Muscle of back (tissue), 11 donors: ENCODE data around the gene ARNT2. TPM values are rescaled to one million over a fixed set of nuclear protein-coding genes. Genes with fewer than 3 reads are reported as not detected.
"Not testable (repeated sequence)": the region's sequence is repeated elsewhere in the genome, so short reads cannot be mapped to it uniquely, and the experiment has no call there.

Experiments used
- DNase-seq, 3 donors: peaks; one replicate each; pipeline versions ENCODE4 v3.0.0 to v3.0.0-alpha.2; 2013
- polyA plus RNA-seq, 10 donors: library from polyadenylated mRNA; unstranded; fragments of 120-200 nt; gene quantifications; one replicate each; pipeline ENCODE4 v1.2.1, GENCODE V29; 2013; ENCODE audit not compliant: insufficient read length in 10 of 10

ARNT2 gene
- polyA plus RNA-seq, 10 donors: 6.8 to 10.0 (median 8.0) TPM

DNA sequence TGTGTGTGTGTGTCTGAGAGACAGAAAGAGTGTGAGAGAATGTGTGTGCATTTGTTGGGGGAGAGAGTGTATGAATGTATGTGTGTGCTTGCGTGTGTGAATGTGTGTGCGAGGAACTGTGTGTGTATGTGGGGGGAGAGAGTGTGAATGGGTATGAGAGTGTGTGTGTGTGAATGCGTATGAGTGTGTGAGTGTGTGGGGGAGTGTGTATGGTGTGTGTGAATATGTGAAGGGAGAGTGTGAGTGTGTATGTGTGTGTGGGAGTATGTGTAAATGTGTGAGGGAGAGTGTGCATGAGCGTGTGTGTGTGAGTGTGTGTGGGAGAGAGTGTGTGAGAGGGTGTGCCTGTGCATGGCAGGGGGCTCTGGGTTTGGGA is 211.2 kb downstream of the ARNT2 start:
- DNase-seq: no peak

DNA sequence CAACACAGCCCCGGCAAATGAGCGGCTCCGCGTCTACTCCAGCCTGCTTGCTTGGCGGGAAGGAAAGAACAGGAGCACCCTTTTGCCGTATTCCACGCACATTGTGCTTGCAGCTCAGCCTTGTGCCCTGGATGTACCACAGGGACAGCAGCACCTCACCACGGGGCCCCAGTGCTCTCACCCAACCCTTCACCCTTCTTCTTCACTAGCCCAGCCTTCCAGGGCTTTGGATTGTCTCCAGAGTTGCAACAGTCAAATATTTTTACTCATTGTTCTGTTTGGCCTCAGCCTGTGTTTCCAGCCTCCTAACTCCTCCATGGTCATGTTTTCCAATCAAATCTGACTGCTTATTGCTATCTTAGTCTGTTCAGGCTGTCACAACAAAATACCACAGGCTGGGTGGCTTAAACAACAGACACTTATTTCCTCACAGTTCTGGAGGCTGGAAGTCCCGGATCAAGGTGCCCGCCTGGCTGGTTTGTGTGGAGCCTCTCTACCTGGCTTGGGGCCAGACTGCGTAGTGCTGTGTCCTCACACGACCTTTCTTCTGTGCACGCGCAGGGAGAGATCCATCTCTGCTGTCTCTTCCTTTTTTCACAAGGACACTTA is 211.7 kb downstream of the ARNT2 start:
- DNase-seq: peak; percentile 9 to 24 (median 17)

DNA sequence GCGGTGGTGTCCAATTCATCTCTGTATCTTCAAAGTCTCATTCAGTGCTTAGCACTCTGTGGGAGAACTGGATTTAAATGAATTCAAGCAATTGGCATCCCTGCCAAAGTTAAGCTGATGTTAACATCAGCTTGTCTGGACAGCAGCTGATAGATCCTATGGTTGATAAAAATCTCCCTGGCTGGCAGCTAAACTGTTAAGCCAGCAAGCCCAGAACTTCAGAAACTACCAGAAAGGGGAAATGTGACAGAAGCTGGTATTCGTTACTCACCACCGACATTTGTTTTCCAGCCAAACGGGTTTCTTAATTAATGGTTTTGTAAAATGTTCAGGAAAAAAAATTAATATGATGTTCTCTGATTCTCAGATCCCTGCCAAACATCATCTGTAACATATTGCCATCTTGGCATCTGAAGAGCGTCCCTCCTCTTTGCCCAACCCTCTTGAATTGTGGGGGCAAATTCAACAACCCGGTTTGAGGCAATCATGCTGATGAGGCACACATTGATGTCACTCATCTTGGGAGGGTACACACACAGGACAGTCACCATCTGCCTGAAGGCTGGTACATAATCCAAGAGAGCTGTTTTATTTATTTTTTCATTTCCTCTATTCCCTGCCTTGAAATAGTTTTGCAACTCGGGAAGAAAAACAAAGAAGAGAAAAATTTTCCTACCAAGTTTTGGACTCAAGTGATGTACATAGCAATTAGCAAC is 214.7 kb downstream of the ARNT2 start:
- no peak for DNase-seq

DNA sequence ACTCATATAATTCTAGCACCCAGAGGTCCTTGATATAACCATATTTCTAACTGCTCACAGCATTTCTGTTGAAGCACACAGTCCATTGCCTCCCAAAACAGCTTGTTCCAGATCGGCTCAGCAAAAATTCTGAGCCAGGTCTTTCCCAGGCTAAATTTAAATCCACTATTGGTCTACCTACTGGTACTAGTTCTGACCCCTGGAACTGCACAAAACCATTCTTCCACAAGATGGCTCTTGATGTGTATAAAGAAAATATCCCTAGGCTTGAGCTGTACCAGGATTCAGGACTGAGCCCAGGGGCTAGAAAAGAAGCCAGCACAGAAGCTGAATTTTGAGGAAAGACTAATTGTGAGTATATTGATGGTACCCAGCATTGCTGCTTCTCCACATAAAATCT is 215.5 kb downstream of the ARNT2 start:
- DNase-seq: no peak

DNA sequence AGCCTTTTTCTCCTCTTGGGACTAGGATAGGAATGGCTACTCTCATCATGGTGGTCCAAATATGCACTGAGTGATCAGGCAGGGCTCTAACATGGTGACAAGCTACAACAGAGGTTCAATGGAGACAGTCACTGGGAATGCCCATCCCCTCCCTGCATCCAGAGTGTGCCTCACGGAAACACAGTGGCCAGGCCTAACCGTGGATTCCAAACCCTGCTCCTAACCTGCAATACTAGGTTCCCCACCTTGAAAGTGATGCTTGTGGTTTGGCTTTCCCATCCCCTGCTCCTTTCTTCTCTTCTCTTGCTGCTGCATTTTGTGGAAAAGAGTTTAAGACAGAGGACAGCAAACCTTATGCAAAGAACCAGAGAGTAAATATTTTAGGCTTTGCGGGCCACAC is 216.0 kb downstream of the ARNT2 start:
- no peak for DNase-seq

DNA sequence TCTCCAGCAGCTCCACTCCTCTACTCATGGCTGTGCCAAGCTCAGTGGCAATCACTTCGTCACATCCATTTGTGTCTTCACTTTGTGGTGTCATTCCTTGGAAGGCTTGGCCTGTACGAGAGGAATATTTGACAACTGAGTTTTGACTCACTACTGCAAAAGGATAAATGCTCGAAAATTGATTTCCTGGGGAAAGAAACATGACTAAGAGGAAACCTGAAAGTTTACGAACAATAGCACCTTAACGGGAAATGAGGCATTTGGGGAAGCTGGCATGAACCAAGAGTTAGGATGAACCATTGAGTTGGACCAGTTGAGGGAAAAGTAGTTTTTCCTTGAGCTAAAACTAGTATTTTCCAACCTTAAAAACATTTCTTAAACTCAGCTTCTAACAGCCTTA is 216.7 kb downstream of the ARNT2 start:
- DNase-seq: no peak

DNA sequence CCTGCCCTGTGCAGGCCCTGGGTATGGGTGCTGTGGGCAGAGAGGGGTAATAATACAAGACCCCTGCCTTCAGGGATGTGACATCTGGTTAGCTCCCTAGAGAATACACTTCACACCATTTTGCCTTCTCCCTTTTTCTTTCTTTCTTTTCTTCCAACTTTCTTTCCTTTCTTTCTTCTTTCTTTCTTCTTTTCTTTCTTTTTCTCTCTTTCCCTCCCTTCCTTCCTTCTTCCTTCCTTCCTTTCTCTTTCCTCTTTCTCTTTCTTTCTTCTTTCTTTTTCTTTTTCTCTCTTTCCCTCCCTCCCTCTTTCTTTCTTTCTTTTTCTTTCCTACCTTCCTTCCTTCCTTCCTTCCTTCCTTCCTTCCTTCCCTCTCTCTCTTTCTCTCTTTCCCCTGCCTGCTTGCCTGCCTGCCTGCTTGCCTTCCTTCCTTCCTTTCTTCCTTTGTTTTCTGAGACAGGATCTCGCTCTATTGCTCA is 222.5 kb downstream of the ARNT2 start:
- no peak for DNase-seq

DNA sequence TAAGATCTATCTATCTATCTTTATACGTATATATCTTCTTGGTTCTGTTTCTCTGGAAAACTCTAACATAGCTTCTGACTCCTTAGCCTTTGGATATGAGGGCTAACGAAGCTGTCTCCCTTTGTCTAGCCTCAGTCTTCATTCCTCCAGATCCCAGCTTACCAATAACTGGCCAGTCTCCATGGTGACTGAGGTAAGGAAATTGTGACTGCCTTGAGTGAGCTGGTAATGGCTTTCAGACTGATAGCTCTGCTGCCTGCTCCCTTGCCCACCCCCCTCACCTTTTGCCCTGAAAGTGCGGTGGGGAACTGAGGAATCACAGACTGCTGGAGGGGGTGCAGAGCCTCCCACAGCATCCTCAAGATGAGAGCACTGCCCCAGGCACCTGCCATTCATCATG is 225.2 kb downstream of the ARNT2 start:
- no peak for DNase-seq

DNA sequence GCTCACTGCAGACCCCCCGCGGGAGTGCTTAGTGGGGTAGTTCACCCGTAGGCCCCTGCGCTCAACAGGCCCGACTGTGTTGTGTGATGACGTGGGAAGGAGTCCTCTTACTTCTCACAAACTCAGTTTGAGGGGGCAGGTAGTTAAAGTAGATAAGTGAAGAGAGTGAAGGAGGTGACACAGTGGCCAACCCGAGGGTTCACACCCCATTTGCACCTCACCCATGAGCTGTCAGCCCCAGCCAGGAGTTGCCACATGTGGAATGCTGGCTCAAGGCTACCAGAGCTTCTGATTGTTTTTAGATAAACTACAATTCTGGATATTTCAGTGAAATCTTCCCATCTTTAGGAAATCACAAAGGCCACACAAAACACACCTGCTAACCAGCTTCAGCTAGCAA is 226.8 kb downstream of the ARNT2 start:
- no peak for DNase-seq

DNA sequence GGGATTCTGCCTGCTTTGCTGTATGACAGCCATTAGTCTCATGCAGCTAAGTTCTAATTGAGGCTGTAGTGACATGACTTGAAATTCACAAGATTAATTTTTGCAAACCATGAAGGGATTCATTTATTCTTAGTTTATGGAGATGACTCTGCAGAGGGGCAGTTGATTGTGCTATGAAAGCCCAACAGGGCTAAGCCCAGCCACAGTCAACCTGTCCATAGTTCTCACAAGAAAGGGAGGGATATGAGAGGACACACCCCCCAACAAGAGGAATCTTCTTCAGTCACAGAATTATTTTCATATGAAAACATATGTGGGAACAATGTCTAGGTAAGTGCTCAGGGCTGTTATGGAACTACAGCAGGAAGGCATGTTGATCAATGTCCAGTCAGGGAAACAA is 229.0 kb downstream of the ARNT2 start:
- no peak for DNase-seq

DNA sequence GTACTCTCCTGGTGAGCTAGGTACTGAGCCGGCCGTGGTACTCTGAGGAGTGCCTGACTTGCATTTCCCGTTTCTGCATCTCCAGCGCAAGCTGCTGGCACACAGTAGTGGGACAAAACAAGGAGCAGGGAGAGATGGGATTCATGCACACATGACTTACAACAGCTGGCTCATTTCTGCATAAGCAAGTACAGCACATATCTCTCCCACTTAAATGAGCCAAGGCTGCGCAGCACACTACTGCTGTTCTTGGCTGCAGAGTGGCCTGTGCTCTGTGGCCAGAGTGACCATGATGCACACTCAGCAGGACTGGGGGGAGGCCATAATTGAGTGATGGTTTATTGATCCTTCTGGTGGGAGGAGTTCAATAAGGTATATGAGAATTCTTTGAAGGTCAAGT is 231.8 kb downstream of the ARNT2 start:
- no peak for DNase-seq

DNA sequence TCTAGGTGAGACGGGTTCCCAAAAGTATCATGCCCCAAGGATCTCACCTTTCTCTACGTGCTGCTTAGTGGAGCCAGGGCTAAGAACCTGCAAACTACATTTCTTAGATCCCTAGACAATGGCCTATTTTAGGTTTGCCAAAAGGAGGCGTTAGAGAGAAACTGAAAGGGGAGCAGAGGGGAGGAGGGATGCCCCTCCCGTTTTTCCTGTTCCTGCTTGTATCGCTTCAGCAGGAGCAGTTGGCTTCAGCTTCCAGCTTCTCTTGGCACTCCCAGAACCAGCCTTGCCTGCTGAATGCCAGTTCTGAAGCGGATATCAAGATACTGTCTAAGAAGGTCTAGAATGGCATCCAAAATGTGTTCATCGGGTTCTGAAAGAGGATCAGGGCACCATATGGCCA is 232.5 kb downstream of the ARNT2 start:
- DNase-seq: no peak

DNA sequence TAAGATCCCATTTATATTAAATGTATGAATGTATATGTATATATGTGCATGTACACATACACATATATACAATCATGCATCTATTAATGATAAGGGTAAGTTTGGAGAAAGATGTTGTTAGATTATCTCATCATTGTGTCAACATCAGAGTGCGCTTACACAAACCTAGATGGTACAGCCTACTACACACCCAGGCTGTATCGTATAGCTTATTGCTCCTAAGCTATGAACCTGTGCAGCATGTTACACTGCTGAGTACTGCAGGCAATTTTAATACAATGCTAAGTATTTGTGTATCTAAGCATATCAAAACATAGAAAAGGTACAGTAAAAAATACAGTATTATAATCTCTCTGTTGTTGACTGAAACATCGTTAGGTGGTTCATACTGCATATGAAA is 233.6 kb downstream of the ARNT2 start:
- DNase-seq: no peak

DNA sequence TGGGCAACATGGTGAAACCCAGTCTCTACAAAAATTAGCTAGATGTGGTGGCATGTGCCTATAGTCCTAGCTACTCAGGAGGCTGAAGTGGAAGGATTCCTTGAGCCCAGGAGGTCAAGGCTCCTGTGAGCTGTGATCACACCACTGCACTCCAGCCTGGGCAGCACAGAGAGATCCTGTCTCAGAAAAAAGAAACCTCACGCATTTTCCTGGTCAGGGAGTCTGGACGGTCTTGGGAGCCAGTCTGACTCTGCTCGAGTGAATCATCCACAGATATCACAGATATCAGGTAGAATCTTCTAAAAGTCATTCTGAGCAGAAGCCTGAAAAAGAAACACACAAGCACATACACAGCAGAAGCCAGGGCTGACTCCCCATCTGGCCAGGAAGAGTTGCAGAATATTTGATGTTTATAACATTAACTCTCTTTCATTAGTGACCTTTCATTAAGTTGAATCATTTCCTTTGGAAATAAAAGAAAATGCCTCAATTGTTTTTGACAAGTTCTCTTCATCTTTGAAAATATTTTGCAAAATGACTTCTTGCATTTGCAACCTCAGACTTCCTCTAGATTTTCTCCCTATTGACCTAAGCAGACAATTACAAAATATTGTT is 234.5 kb downstream of the ARNT2 start:
- DNase-seq: no peak

DNA sequence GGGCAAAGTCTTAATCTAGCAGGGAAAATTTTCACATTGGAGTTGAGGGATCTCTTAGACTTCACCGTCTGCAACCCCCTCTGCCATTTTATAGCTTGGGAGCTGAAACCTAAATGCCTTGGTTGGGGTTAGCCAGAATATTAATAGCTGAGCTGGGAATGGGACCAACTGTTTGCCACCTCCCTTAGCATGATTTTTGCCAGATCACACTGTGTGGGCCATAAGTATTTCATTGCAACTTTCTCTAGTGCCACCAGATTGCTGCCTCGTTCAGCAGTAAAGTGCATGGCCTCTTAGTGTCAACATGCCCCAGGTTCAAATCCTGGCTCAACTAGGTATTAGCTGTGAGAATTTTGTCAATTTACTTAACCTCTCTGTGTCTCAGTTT is 235.0 kb downstream of the ARNT2 start:
- DNase-seq: no peak

DNA sequence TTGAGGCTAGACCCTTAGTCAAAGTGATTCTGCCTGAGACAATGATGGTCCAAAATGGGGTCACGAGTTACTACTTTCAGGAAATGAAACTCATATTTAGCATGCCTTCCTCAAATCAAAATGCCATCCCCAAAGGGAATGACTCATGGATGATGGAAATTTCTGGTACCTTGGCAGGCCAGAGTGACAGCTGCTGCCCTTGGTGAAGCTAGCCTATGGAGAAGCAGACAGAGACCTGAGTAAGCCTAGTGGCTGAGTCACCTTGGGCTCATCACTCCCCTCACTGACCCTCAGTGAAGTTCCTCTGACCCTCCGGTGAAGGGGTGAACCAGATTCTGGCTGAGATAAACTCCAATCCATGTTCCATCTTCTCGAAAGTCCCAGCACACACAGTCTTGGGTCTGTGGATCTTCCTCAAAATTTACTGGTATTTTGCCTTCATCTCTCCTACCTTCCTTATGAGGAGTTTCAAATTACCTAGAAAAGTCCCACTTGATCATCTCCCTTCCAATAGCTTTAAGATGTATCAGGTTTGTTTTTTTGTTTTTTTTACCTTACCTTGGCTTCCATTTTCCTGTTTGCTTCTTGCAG is 236.4 kb downstream of the ARNT2 start:
- no peak for DNase-seq

DNA sequence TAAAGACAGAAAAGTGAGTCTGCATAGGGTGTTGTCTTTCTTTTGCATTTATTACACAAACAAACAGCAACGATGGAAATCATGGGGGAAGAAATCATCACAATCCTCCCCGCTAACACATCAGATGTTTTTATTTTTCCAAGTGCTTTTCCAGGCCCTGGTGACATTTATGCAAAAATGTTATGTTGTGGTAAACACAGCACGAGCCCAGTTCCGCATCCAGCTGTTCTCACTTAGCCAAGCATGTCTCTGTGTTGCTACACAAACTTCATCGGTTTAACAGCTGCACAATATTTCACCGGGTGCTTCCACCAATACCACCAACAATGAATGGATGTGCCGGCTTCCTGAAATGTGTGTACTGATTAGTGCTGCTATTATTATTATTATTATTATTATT is 237.2 kb downstream of the ARNT2 start:
- peak in 1 of 3 donors; percentile 12 for DNase-seq

DNA sequence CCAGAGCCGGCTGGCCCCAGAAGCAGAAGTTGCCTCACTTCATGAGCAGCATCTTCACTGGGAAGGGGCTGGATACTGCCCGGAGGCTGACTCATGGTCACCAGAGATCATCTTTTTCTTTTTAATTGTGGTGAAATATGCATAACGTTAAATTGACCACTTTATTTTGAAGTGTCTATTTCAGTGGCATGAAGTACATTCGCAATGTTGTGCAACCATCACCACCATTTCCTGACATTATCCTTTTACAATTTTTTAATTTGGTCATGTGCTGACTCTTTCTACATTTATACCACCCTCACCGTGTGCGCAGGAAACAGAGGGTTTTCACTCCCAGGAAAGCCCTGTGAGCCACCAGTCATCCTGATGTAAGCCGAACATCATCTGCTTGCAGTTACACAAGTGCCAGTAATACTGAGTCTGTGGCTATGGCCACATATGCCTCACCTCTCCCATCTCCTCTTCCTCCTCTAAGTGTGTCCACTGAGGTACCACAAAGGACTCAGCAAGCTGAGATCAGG is 239.3 kb downstream of the ARNT2 start:
- no peak for DNase-seq

DNA sequence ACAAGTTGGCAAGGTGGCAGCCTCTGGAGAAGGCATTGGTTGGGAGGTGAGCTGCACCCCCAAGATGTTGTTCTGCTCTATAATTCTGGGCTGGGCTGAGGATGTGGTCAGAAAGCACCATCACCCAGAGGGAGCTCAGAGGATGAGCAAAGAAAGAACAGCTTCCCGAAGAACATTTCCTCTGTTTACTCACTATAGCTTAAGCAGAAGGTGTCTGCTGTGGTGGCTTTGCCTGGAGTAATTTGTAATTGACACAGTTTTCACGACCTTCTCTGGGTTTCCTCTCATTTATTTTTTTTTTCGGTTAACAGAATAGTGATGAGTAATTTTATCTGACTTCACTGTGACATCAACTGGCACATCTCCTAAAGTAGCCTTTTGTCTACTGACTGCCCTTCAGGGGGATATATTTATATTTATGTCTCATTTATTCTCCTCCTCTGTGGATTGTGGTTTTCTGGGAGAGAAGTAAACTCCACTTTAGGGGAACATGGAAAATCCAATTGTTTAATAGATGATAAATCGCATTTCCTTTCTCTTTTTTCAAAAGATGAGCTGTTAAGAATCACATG is 241.4 kb downstream of the ARNT2 start:
- no peak for DNase-seq

DNA sequence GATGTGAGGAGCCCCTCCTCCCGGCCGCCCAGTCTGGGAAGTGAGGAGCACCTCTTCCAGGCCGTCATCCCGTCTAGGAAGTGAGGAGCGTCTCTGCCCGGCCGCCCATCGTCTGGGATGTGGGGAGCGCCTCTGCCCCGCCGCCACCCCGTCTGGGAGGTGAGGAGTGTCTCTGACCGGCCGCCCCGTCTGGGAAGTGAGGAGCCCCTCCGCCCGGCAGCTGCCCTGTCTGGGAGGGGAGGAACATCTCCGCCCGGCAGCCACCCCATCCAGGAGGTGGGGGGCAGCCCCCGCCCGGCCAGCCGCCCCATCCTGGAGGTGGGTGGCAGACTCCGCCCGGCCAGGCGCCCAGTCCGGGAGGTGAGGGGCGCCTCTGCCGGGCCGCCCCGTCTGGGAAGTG is 243.2 kb downstream of the ARNT2 start:
- DNase-seq: not testable (repeated sequence)
